Mesendoderm (in vitro differentiated cells): Measurements from ENCODE around the gene CDH12.

Experiments used
- DNase-seq: peaks from one replicate; pipeline ENCODE4 v3.0.0; 2013
- H2AK5ac ChIP-seq: 2 replicates; pipeline ENCODE4 v1.6.1; 2013; ENCODE audit warnings: low read length, inconsistent platforms
- H2BK120ac ChIP-seq: 2 replicates; pipeline ENCODE4 v1.6.1; 2013; ENCODE audit warnings: low read depth, mild to moderate bottlenecking, low read length, moderate library complexity, mixed read lengths
- H2BK15ac ChIP-seq: replicated peaks from 2 replicates; pipeline ENCODE4 v1.6.1; 2013; ENCODE audit warnings: low read depth, mild to moderate bottlenecking, moderate library complexity
- H2BK5ac ChIP-seq: 2 replicates; pipeline ENCODE4 v1.6.1; 2013; ENCODE audit warnings: low read length, inconsistent platforms
- H3K18ac ChIP-seq: 2 replicates; pipeline ENCODE4 v1.6.1; 2013; ENCODE audit warnings: mild to moderate bottlenecking, low read length, mixed read lengths
- H3K23ac ChIP-seq: one replicate; pipeline ENCODE4 v1.6.1; 2013; ENCODE audit warnings: low read length
- H3K27ac ChIP-seq: 2 replicates; pipeline ENCODE4 v1.5.1; 2013; ENCODE audit warnings: low read depth, mild to moderate bottlenecking, inconsistent platforms, low read length, moderate library complexity
- H3K27me3 ChIP-seq: 2 replicates; pipeline ENCODE4 v1.6.1; 2013; ENCODE audit warnings: low read length, control low read depth, mild to moderate bottlenecking, inconsistent platforms; ENCODE audit not compliant: insufficient read depth, poor library complexity
- H3K36me3 ChIP-seq: 2 replicates; pipeline ENCODE4 v1.6.1; 2013; ENCODE audit warnings: low read length, inconsistent platforms; ENCODE audit not compliant: control insufficient read depth, insufficient read depth
- H3K4ac ChIP-seq: one replicate; pipeline ENCODE4 v1.6.1; 2013; ENCODE audit warnings: low read depth, mild to moderate bottlenecking, low read length, moderate library complexity
- H3K4me1 ChIP-seq: 2 replicates; pipeline ENCODE4 v1.6.1; 2013; ENCODE audit warnings: low read depth, low read length, inconsistent platforms; ENCODE audit not compliant: control insufficient read depth
- H3K4me2 ChIP-seq: 2 replicates; pipeline ENCODE4 v1.6.1; 2013; ENCODE audit warnings: low read length
- H3K4me3 ChIP-seq: 2 replicates; pipeline ENCODE4 v1.5.1; 2013; ENCODE audit warnings: mild to moderate bottlenecking, low read length
- H3K56ac ChIP-seq: one replicate; pipeline ENCODE4 v1.6.1; 2013; ENCODE audit warnings: low read length
- H3K79me1 ChIP-seq: 2 replicates; pipeline ENCODE4 v1.6.1; 2013; ENCODE audit warnings: low read length, inconsistent platforms
- H3K79me2 ChIP-seq: 2 replicates; pipeline ENCODE4 v1.6.1; 2013; ENCODE audit warnings: mild to moderate bottlenecking, low read length; ENCODE audit not compliant: control insufficient read depth, insufficient read depth
- H3K9ac ChIP-seq: 2 replicates; pipeline ENCODE4 v1.6.1; 2013; ENCODE audit warnings: low read length, inconsistent platforms
- H4K5ac ChIP-seq: one replicate; pipeline ENCODE4 v1.6.1; 2013; ENCODE audit warnings: low read length
- H4K8ac ChIP-seq: one replicate; pipeline ENCODE4 v1.6.1; 2013; ENCODE audit warnings: low read depth, mild to moderate bottlenecking, control low read depth, low read length, moderate library complexity
- WGBS: extraction: QIAGEN DNeasy Blood & Tissue Kit; methylation state at CpG from one replicate; pipeline ENCODE4 v1.1.7; 2013; ENCODE audit warnings: low lambda C conversion rate, missing lambda C conversion rate; ENCODE audit not compliant: insufficient coverage; ENCODE audit errors: extremely low coverage; 5-methylcytosine and 5-hydroxymethylcytosine counted together

Gene CDH12

GRCh38 chr5:22063717-22064116 is 789.4 kb downstream of the CDH12 start:
- no CpG with 5 or more reads among the region's 4 CpGs for WGBS

GRCh38 chr5:22058620-22059019 is 794.5 kb downstream of the CDH12 start:
- Histone ChIP-seq H3K79me2 (no peaks in the 10 kb centered on the region), H3K4me1 (no peaks in the 10 kb centered on the region), H3K56ac (no peak overlapping the region), H3K4ac (no peak overlapping the region), H4K5ac (no peak overlapping the region), H4K8ac (no peak overlapping the region), H3K27ac (no peak overlapping the region), H2BK120ac (no peak overlapping the region), H3K4me3 (no peak overlapping the region), H3K79me1 (no peaks in the 10 kb centered on the region), H2BK15ac (no peak overlapping the region), H3K9ac (no peak overlapping the region), H3K23ac (no peak overlapping the region), H2AK5ac (no peak overlapping the region), H2BK5ac (no peak overlapping the region), H3K27me3 (no peaks in the 10 kb centered on the region), H3K18ac (no peak overlapping the region), H3K4me2 (no peak overlapping the region), H3K36me3 (no peaks in the 10 kb centered on the region)
- no peak for DNase-seq
- WGBS: no CpG with 5 or more reads among the region's 1 CpG

More at GRCh38 chr5:22063717-22064116, 789.4 kb downstream of the CDH12 start:
- no peaks in the 10 kb centered on the region for H3K36me3 ChIP-seq
- H3K4ac ChIP-seq: no peak overlapping the region
- H4K8ac ChIP-seq: no peak overlapping the region
- no peak overlapping the region for H3K27ac ChIP-seq
- H3K18ac ChIP-seq: no peak overlapping the region
- H2BK5ac ChIP-seq: no peak overlapping the region
- H2BK15ac ChIP-seq: no peak overlapping the region
- no peaks in the 10 kb centered on the region for H3K4me1 ChIP-seq
- no peak overlapping the region for H3K4me3 ChIP-seq
- DNase-seq: no peak
- H3K9ac ChIP-seq: no peak overlapping the region
- no peaks in the 10 kb centered on the region for H3K27me3 ChIP-seq
- H3K79me2 ChIP-seq: no peaks in the 10 kb centered on the region
- no peak overlapping the region for H3K56ac ChIP-seq
- no peak overlapping the region for H4K5ac ChIP-seq
- no peak overlapping the region for H3K23ac ChIP-seq
- no peak overlapping the region for H2BK120ac ChIP-seq
- no peak overlapping the region for H2AK5ac ChIP-seq
- no peaks in the 10 kb centered on the region for H3K79me1 ChIP-seq
- H3K4me2 ChIP-seq: no peak overlapping the region

- Histone ChIP-seq H3K4me3 (no peak overlapping the region), H3K36me3 (no peaks in the 10 kb centered on the region), H2BK120ac (no peak overlapping the region), H3K4me1 (no peaks in the 10 kb centered on the region), H3K18ac (no peak overlapping the region), H3K23ac (no peak overlapping the region), H2BK5ac (no peak overlapping the region), H2BK15ac (no peak overlapping the region), H3K4me2 (no peak overlapping the region), H3K9ac (no peak overlapping the region), H4K5ac (no peak overlapping the region), H3K79me2 (no peaks in the 10 kb centered on the region), H2AK5ac (no peak overlapping the region), H3K56ac (no peak overlapping the region), H3K4ac (no peak overlapping the region), H3K27ac (no peak overlapping the region), H3K79me1 (no peaks in the 10 kb centered on the region), H4K8ac (no peak overlapping the region), H3K27me3 (no peaks in the 10 kb centered on the region)
- no peak for DNase-seq
Measured at GRCh38 chr5:22057012-22057411, 796.1 kb downstream of the CDH12 start.

- Histone ChIP-seq H3K79me1 (no peaks in the 10 kb centered on the region), H3K4me2 (no peak overlapping the region), H2BK120ac (no peak overlapping the region), H3K79me2 (no peaks in the 10 kb centered on the region), H3K56ac (no peak overlapping the region), H3K4me1 (no peaks in the 10 kb centered on the region), H3K4ac (no peak overlapping the region), H2AK5ac (no peak overlapping the region), H3K36me3 (no peaks in the 10 kb centered on the region), H3K4me3 (no peak overlapping the region), H3K9ac (no peak overlapping the region), H4K8ac (no peak overlapping the region), H3K27ac (no peak overlapping the region), H3K18ac (no peak overlapping the region), H4K5ac (no peak overlapping the region), H3K23ac (no peak overlapping the region), H2BK15ac (no peak overlapping the region), H2BK5ac (no peak overlapping the region), H3K27me3 (no peaks in the 10 kb centered on the region)
- WGBS: no CpG with 5 or more reads among the region's 4 CpGs
- DNase-seq: no peak
Measured at GRCh38 chr5:22056601-22057000, 796.5 kb downstream of the CDH12 start.

GRCh38 chr5:22053195-22053594 is 799.9 kb downstream of the CDH12 start:
- no peak overlapping the region for H3K4me3 ChIP-seq
- WGBS: no CpG with 5 or more reads among the region's 2 CpGs
- no peaks in the 10 kb centered on the region for H3K79me1 ChIP-seq
- H3K27ac ChIP-seq: no peak overlapping the region
- no peaks in the 10 kb centered on the region for H3K4me1 ChIP-seq
- H3K36me3 ChIP-seq: no peaks in the 10 kb centered on the region
- H3K18ac ChIP-seq: no peak overlapping the region
- H3K4me2 ChIP-seq: no peak overlapping the region
- no peaks in the 10 kb centered on the region for H3K79me2 ChIP-seq
- no peak overlapping the region for H4K8ac ChIP-seq
- H3K27me3 ChIP-seq: no peaks in the 10 kb centered on the region
- no peak overlapping the region for H2AK5ac ChIP-seq
- DNase-seq: no peak
- H2BK120ac ChIP-seq: no peak overlapping the region
- no peak overlapping the region for H2BK15ac ChIP-seq
- H4K5ac ChIP-seq: no peak overlapping the region
- H2BK5ac ChIP-seq: no peak overlapping the region
- H3K23ac ChIP-seq: no peak overlapping the region
- H3K9ac ChIP-seq: no peak overlapping the region
- H3K4ac ChIP-seq: no peak overlapping the region
- no peak overlapping the region for H3K56ac ChIP-seq

- Histone ChIP-seq H2BK15ac (no peak overlapping the region), H3K23ac (no peak overlapping the region), H3K4me3 (no peak overlapping the region), H2BK5ac (no peak overlapping the region), H3K36me3 (no peaks in the 10 kb centered on the region), H4K8ac (no peak overlapping the region), H3K9ac (no peak overlapping the region), H3K18ac (no peak overlapping the region), H3K27ac (no peak overlapping the region), H3K4me2 (no peak overlapping the region), H2AK5ac (no peak overlapping the region), H3K79me1 (no peaks in the 10 kb centered on the region), H3K4me1 (no peaks in the 10 kb centered on the region), H3K56ac (no peak overlapping the region), H2BK120ac (no peak overlapping the region), H3K27me3 (no peaks in the 10 kb centered on the region), H4K5ac (no peak overlapping the region), H3K79me2 (no peaks in the 10 kb centered on the region), H3K4ac (no peak overlapping the region)
- DNase-seq: no peak
- no CpG with 5 or more reads among the region's 1 CpG for WGBS
Measured at GRCh38 chr5:22051881-22052280, 801.3 kb downstream of the CDH12 start.
